IMR-90 (cell line): ENCODE results near the gene CDT1. TPM values are rescaled to one million over a fixed set of nuclear protein-coding genes. Genes with fewer than 3 reads are reported as not detected.
A peak's percentile ranks its signal among the peaks of the same experiment; 100 is the strongest.

Experiments used
- ATAC-seq: fragments of 200-7000 bp; cut with Tn5 transposase; 2 replicates; pipeline ENCODE4 v1.9.1; 2020; ENCODE audit warnings: low read depth, mild to moderate bottlenecking, moderate library complexity
- BruUV-seq: library from RNA; stranded (reverse); fragments of 400-500 nt; replicated peaks from 2 replicates; lab custom pipeline; 2021; lab: Mats Ljungman, UMichigan
- CTCF ChIA-PET: fragments of 300-600 bp; formaldehyde crosslinking; extraction: SDS; loops from one replicate; lab custom pipeline; 2021; ENCODE audit warnings: antibody characterized with exemption; lab: Yijun Ruan, JAX
- POLR2A ChIA-PET: fragments of 300-600 bp; sonication (Branson Sonifier 250); formaldehyde crosslinking; loops from one replicate; lab custom pipeline; 2022; ENCODE audit warnings: antibody characterized with exemption; ENCODE audit not compliant: unreplicated experiment; lab: Charles Lee
- DNase-seq: peaks from one replicate; pipeline ENCODE4 v3.0.0; 2013
- H2AFZ ChIP-seq: replicated peaks from 2 replicates; pipeline ENCODE3; 2013; ENCODE audit warnings: low read length, mild to moderate bottlenecking; ENCODE audit not compliant: poor library complexity
- H2AK5ac ChIP-seq: 2 replicates; pipeline ENCODE4 v1.6.1; 2013; ENCODE audit warnings: low read depth, low read length, inconsistent platforms
- H2AK9ac ChIP-seq: replicated peaks from 2 replicates; pipeline ENCODE3; 2013; ENCODE audit warnings: mild to moderate bottlenecking, low read depth, low read length, moderate library complexity; ENCODE audit not compliant: poor library complexity
- H2BK120ac ChIP-seq: 2 replicates; pipeline ENCODE4 v1.6.1; 2013; ENCODE audit warnings: low read depth, low read length, inconsistent platforms
- H2BK15ac ChIP-seq: 3 replicates; pipeline ENCODE4 v1.6.1; 2013; ENCODE audit warnings: low read depth, low read length, inconsistent platforms
- H2BK20ac ChIP-seq: 2 replicates; pipeline ENCODE4 v1.6.1; 2013; ENCODE audit warnings: low read depth, mild to moderate bottlenecking, inconsistent platforms, low read length, moderate library complexity
- H2BK5ac ChIP-seq: 2 replicates; pipeline ENCODE4 v1.6.1; 2013; ENCODE audit warnings: mild to moderate bottlenecking, low read depth, low read length, inconsistent platforms; ENCODE audit not compliant: poor library complexity, severe bottlenecking
- H3K14ac ChIP-seq: replicated peaks from 2 replicates; pipeline ENCODE4 v1.6.1; 2013; ENCODE audit warnings: low read depth, low read length, inconsistent platforms
- H3K18ac ChIP-seq: 2 replicates; pipeline ENCODE4 v1.6.1; 2013; ENCODE audit warnings: low read depth, low read length, control low read depth
- H3K23ac ChIP-seq: 2 replicates; pipeline ENCODE4 v1.6.1; 2013; ENCODE audit warnings: low read depth, low read length, inconsistent platforms
- H3K27ac ChIP-seq: 2 replicates; pipeline ENCODE4 v1.5.1; 2013; ENCODE audit warnings: mild to moderate bottlenecking, control low read depth, low read length; ENCODE audit not compliant: insufficient read depth
- H3K27me3 ChIP-seq: 2 replicates; pipeline ENCODE4 v1.6.1; 2013; ENCODE audit warnings: low read length; ENCODE audit not compliant: control insufficient read depth, insufficient read depth
- H3K36me3 ChIP-seq: 2 replicates; pipeline ENCODE4 v1.6.1; 2013; ENCODE audit warnings: low read length, mixed read lengths; ENCODE audit not compliant: control insufficient read depth, insufficient read depth
- H3K4ac ChIP-seq: 2 replicates; pipeline ENCODE4 v1.6.1; 2013; ENCODE audit warnings: low read depth, low read length, inconsistent platforms
- H3K4me1 ChIP-seq: 2 replicates; pipeline ENCODE4 v1.6.1; 2013; ENCODE audit warnings: low read length, mixed read lengths; ENCODE audit not compliant: control insufficient read depth, insufficient read depth
- H3K4me2 ChIP-seq: 2 replicates; pipeline ENCODE4 v1.6.1; 2013; ENCODE audit warnings: low read depth, mild to moderate bottlenecking, control low read depth, low read length, moderate library complexity
- H3K4me3 ChIP-seq: 2 replicates; pipeline ENCODE4 v1.5.1; 2013; ENCODE audit warnings: low read depth, mild to moderate bottlenecking, control low read depth, low read length, moderate library complexity; ENCODE audit not compliant: insufficient read depth
- H3K56ac ChIP-seq: 2 replicates; pipeline ENCODE4 v1.6.1; 2013; ENCODE audit warnings: low read length, inconsistent platforms; ENCODE audit not compliant: insufficient read depth; ENCODE audit errors: extremely low read depth
- H3K79me1 ChIP-seq, 2 experiments: 2 replicates each; pipeline ENCODE4 v1.6.1; 2013; ENCODE audit warnings: low read length in 2 of 2, inconsistent platforms in 1 of 2, low read depth in 1 of 2
- H3K9ac ChIP-seq: 2 replicates; pipeline ENCODE4 v1.6.1; 2013; ENCODE audit warnings: low read depth, low read length, control low read depth
- H3K9me1 ChIP-seq: 2 replicates; pipeline ENCODE4 v1.6.1; 2013; ENCODE audit warnings: low read length, inconsistent platforms; ENCODE audit not compliant: insufficient read depth
- H3K9me3 ChIP-seq: 2 replicates; pipeline ENCODE4 v1.6.1; 2013; ENCODE audit warnings: low read length; ENCODE audit not compliant: control insufficient read depth, insufficient read depth
- H4K20me1 ChIP-seq: 2 replicates; pipeline ENCODE4 v1.6.1; 2013; ENCODE audit warnings: low read length, inconsistent platforms; ENCODE audit not compliant: insufficient read depth
- H4K5ac ChIP-seq: 2 replicates; pipeline ENCODE4 v1.6.1; 2013; ENCODE audit warnings: mild to moderate bottlenecking, low read depth, low read length, control low read depth
- H4K8ac ChIP-seq, 2 experiments: 2 replicates each; pipeline ENCODE4 v1.6.1; 2013; ENCODE audit warnings: low read depth in 2 of 2, low read length in 2 of 2, control low read depth in 1 of 2, inconsistent platforms in 1 of 2
- H4K91ac ChIP-seq: 2 replicates; pipeline ENCODE4 v1.6.1; 2013; ENCODE audit warnings: low read depth, low read length, inconsistent platforms; ENCODE audit not compliant: insufficient read depth
- CHD1 ChIP-seq: IDR thresholded peaks from 2 replicates; pipeline ENCODE4 v1.6.1; 2012; ENCODE audit warnings: low read depth, low read length, improper control_type of control experiment
- CTCF ChIP-seq: conservative IDR thresholded peaks from 2 replicates; pipeline ENCODE4 v1.5.1; 2012; ENCODE audit warnings: mild to moderate bottlenecking, low read depth, low read length, improper control_type of control experiment
- RAD21 ChIP-seq: IDR thresholded peaks from 2 replicates; pipeline ENCODE4 v1.6.1; 2012; ENCODE audit warnings: low read length, improper control_type of control experiment
- RFX5 ChIP-seq: IDR thresholded peaks from 2 replicates; pipeline ENCODE4 v1.8.0; 2012; ENCODE audit warnings: low read depth, mild to moderate bottlenecking, low read length, moderate library complexity
- WGBS, 2 experiments: methylation state at CpG; one replicate each; pipeline versions ENCODE4 v1.1.5 to v1.1.7; 2013; ENCODE audit warnings: missing lambda C conversion rate in 2 of 2; ENCODE audit not compliant: insufficient read length in 1 of 2; ENCODE audit errors: extremely low coverage in 2 of 2; 5-methylcytosine and 5-hydroxymethylcytosine counted together
- dilution Hi-C: fragments of 300-500 bp; cut with HindIII; formaldehyde crosslinking; loops from one replicate; pipeline ENCODE4 v1.14.3; 2018; ENCODE audit warnings: low sequenced_read_pairs; ENCODE audit not compliant: unreplicated experiment
- in situ Hi-C: fragments of 300-500 bp; cut with MboI; formaldehyde crosslinking; loops from 3 replicates; pipeline ENCODE4 v1.14.3; 2019; ENCODE audit warnings: low sequenced_read_pairs, inconsistent platforms, mixed read lengths
- intact Hi-C: fragments of 100-400 bp; cut with micrococcal nuclease; formaldehyde crosslinking; loops from 2 replicates; pipeline ENCODE4 v1.10.0; 2022
- polyA plus RNA-seq, 3 experiments: library from polyadenylated mRNA; depleted of rRNA; stranded (reverse); fragments of >200 nt; gene quantifications; 2 replicates each; pipeline ENCODE4 v1.2.3, GENCODE V29; 2012; ENCODE audit warnings: low replicate concordance in 1 of 3
- total RNA-seq: library from RNA; depleted of rRNA; stranded (reverse); fragments of >200 nt; gene quantifications from 2 replicates; pipeline ENCODE4 v1.2.3, GENCODE V29; 2012

CDT1 gene
- total and polyA plus RNA-seq, 2 of the 4 experiments (the other 2 are of a cell fraction), result 3.2 to 11.8 TPM

DNA sequence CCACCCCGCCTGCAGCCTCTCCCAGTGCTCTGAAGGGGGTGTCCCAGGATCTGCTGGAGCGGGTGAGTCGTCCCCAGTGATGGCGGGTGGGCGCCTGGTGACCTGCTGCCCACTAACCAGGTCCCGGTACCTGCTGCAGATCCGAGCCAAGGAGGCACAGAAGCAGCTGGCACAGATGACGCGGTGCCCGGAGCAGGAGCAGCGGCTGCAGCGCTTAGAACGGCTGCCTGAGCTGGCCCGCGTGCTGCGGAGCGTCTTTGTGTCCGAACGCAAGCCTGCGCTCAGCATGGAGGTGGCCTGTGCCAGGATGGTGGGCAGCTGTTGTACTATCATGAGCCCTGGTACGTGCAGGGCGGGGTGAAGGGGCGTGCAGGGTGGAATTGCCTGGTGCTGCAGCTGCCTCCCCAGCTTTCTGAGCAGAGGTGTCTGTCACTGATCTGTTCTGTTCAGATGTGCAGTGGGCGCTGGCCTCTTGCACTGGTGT is 3.6 kb downstream of the CDT1 start:
- Histone ChIP-seq H3K4me2 (no peak overlapping the region), H3K4ac (no peak overlapping the region), H3K23ac (no peak overlapping the region), H2AK9ac (peak overlapping the region; percentile 88), H4K8ac (no peak overlapping the region), H4K91ac (no peak overlapping the region), H2BK15ac (no peak overlapping the region), H3K4me3 (no peak overlapping the region), H3K9me1 (no peaks in the 10 kb centered on the region), H2BK20ac (no peak overlapping the region), H2BK5ac (no peak overlapping the region), H2AFZ (no peak overlapping the region), H4K20me1 (peaks cover 23% of the 10 kb centered on the region), H3K9ac (no peak overlapping the region), H3K79me1 (peaks cover 11 to 60% of the 10 kb centered on the region in 2 experiments; a peak in 3 of 4 replicates), H3K14ac (no peak overlapping the region), H3K9me3 (no peaks in the 10 kb centered on the region), H3K36me3 (peaks cover 19% of the 10 kb centered on the region), H3K18ac (no peak overlapping the region), H2AK5ac (no peak overlapping the region), H2BK120ac (no peak overlapping the region), H3K27me3 (no peaks in the 10 kb centered on the region), H3K4me1 (peaks cover 19% of the 10 kb centered on the region), H4K5ac (no peak overlapping the region), H3K56ac (no peak overlapping the region), H3K27ac (no peak overlapping the region)
- ChIA-PET CTCF (no interaction called here), POLR2A (no interaction called here)
- dilution Hi-C loops, result no loop called here
- ATAC-seq, result no peak
- no peak for DNase-seq
- BruUV-seq, result no TSS peak
- in situ Hi-C loops, result no loop called here
- WGBS, 2 experiments, result 90% methylated on average over 21 of the region's 24 CpGs; no CpG with 5 or more reads in 1 of the 2 experiments
- no peak for TF ChIP-seq CHD1
- no peak for TF ChIP-seq RAD21
- TF ChIP-seq CTCF, result no peak
- no peak for TF ChIP-seq RFX5
- intact Hi-C loops, result no loop called here
